ENCODE results near the gene SCRN2.

- TF ChIP-seq CTCF (IDR thresholded peaks at IDR 0.05; ENCODE audit: control extremely low read depth in 1 of 3, insufficient read depth in 1 of 3, low read depth in 1 of 3, low read length in 3 of 3) (no peak), KDM5A (IDR thresholded peaks at IDR 0.05; ENCODE audit: low read length) (no peak), RFX5 (IDR thresholded peaks at IDR 0.05; ENCODE audit: borderline replicate concordance, low read depth, low read length) (no peak), POLR2A (IDR thresholded peaks at IDR 0.05; ENCODE audit: control extremely low read depth in 1 of 2, low read depth in 2 of 2, low read length in 2 of 2) (no peak), EZH2 (IDR thresholded peaks at IDR 0.05; ENCODE audit: low read depth, low read length, severe bottlenecking) (no peak), RNF2 (IDR thresholded peaks at IDR 0.05; ENCODE audit: borderline replicate concordance, low read depth, low read length, missing control alignments, poor library complexity, severe bottlenecking) (no peak)
Measured at GRCh38 chr17:47871048-47871447, 30.0 kb upstream of the SCRN2 start.

All from H1 (cell line).